IPS-NIHi11 (cell line): ENCODE results near the gene ACSF3.
"Not testable (repeated sequence)": the region's sequence is repeated elsewhere in the genome, so short reads cannot be mapped to it uniquely, and the experiment has no call there.

Experiments
- DNase-seq: peaks from one replicate; pipeline ENCODE4 v3.0.0; 2012; ENCODE audit warnings: mixed read lengths, low spot score

The ACSF3 gene

DNA sequence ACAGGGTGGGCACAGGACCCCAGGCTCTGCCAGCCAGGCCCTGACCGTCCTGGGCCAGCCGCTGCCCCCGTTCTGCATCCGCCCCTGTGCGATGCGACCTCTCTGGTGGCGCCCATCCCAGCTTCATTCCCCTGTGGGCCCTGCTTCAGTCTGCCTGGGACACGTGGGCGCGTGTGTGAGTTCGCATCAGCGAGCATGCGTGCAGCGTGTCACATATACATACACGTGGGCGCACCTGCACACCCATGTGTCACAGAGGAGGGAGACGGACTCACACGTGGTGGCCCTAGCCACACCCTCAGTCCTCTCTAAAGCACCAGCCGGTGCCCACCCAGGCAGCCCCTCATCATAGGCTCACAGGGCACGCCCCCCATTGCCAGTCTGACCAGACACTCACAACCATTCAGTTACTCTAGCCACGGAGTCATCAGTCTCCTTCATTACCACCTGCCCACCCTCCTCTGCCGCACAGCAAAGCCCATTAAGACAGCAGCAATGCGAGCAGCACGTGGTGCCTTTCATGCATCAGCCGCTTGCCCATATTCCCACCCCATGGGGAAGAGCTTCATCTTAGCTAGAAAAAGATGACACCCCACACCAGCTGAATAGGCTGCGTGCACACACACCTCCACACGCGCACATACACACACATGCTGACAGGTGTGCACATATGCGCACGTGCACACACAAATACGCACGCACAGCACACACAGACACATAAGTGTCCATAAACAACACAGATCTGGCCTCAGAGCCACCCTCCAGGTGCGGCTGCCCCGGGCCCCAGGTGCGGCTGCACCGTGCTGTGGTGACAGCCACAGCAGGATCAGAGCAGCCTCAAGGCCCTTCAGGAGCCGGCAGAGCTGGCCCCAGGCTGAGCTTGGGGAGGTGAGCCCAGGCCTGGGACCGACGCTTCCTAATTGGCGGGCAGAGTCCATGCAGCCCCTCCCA is 68.4 kb downstream of the ACSF3 start:
- DNase-seq = no peak

DNA sequence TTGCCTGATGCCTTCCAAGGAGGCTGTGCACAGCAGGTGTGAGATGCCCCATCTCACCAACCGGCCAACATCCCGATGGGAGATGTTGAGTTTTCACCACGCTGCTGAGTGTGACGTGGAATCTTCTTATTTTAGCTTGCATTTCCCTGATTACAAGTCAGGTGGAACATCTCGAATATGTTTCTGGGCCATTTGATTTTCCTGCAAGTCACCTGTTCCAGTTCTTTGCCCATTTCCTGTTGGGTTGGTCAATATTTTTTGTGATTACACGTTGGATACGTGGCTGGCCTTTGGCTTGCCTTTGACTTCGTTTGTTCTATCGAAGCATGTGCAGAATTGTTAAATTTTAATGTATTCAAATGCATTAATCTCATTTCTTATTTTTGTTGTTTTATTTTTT is 69.6 kb downstream of the ACSF3 start:
- DNase-seq = no peak

DNA sequence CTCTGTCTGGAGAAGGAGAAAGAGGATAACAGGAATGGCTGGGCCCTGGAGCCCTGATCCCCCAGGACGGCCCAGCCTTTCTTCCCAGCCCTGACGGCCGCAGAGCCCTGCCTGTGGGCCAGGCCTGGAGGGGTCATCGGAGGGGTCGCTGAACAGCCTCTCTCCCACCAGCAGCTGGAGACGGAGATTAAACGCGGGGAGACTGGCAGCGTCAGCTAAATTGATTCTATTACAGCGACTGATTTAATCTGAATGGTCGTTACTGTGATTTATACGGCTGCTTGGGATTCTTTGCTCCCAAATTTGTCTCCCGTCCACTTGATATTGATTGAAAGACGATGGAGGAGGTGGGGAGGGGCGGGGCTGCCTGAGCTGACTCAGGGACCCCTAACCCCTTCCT is 70.8 kb downstream of the ACSF3 start:
- DNase-seq = no peak

DNA sequence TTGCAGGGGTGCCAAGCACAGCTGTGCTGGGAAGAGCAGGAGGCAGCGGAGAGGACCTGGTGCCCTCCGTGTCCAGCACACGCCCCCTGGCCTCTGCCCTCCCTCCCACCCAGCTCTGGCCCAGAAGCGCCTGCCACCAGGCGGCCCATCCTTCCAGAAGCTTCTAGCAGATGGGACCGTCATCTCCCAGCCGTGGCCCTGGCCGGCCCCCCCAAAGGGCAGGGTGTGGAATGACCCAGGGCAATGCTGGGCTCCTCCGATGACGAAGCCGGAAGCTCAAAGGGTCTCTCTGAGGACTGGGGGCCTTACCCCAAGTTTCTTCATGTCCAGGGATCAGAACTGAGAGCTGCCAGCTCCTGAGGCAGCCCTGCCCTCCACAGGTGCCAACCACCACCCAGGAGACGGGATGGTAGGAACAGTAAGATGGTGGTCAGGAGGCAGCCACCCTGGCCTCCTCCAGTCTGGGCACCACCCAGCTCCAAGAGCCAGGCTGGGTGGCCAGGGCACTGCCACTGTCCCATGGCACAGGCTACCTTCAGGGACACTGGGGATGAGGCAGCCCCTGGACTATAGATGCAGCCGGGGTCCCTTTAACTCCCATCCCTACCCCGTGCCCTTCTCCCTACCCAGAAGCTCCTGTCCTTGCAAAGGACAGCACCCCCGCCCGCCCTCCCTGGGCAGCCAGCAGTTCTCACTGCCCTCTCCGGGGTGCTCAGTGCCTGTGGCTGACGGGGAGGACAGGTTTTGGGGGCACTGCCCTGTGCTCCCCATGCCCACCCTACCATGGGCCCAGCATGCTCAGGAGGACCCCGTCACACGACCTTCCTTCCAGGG is 71.4 kb downstream of the ACSF3 start:
- DNase-seq = no peak

DNA sequence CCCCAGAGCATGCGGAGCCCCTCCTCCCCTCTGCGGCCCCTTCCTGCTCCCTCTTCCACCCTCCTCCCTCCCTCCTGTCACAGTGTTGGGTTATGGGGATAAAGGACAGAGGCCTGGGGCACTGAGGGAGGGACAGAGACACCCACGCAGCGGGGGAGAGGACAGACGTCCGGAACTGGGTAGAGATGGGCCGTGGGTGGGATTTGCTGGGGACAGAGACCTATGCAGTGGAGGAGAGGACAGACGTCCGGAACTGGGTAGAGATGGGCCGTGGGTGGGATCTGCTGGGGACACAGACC is 72.0 kb downstream of the ACSF3 start:
- DNase-seq = not testable (repeated sequence)

DNA sequence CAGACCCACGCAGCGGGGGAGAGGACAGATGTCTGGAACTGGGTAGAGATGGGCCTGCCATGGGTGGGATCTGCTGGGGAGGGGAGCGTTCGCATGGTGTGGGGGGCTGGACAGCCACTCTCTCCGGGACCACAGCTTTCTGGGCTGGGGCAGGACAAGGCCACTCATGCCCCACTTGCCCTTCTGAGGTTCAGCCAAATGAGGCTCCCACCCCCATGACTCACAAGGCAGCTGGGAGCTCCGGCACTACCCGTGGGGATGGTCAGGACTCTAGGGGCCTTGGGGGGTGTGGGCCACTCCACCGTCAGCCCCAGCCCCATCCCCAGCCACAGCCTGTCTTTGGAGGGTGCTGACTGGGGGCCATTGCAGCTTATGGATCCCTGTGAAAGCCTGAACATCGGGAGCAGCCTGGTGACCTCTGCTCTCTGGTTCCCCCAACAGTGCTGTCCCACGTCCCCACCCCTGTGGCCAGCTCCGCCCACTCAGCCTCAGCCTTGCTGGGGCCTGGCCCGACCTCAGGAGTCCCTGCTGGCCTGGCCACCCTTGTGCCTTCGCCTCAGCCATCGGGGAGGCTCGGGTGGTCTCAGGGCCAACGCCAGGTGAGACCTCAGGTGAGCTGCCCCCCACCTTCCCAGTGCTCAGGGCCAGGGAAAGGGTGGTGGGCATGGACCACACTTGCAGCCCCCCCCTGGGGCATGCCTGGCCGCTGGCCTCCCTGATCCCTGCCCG is 73.2 kb downstream of the ACSF3 start:
- no peak for DNase-seq

DNA sequence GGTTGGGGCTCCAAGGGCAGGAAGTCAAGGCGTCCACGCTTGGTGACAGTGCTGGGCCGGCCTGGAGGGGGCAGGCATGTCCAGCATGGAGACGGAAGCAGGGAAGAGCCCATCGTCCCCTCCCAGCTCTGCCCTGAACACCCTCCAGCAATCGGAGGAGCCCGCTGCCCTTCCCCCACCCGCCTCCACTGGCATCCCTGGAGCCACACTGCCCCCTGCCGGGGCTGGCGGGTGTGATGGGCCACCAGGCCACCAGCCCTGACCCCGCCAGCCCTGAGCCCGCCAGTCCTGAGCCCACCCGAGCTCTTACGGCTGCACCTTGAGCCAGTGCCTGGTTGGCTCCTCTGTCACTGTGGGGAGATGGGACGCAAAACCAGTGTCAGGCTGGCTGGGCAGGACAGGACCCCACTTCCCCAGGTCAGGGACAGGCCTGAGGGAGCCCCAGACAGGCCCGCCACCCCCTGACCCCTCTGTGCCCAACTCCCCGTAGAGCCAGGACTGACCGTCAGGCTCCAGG is 73.8 kb downstream of the ACSF3 start:
- peak; percentile 92 for DNase-seq

DNA sequence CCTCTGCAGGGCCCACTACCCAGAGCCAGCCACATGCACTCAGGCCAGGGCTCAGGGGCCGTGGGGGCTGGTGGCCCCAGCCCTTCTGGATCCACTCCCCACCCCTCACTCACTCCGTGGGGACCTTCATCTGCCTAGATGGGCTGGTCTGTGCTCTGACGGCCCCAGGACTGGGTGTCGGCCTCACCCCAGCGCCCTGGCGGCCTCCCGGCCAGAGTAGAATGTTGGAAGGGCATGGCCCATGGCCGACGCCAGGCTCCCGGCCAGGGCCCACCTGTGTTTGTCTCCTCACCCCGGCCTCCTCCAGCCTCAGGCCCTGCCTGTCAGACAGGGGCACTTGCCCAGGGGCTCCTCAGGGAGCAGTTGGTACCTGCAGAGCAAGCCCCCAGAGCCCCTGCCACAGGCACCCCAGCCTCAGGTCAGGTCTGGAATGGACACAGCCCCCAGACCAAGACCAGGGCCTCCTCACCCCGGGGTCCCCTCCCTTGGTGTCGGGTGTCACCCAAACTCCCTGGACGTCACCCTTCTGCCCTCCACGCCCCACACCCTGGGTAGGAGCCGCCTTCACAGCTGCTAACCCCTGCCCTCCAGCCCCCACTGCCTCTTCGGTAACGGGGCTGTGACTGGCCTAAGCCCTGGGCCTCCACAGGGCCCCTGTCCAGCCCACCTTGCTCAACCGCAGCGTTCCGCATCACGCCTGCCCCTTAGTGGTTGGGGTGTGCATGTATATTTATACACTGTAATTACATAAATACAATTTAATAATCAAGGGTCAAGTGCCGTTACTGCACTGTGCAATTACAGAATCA is 74.9 kb downstream of the ACSF3 start:
- DNase-seq = no peak

DNA sequence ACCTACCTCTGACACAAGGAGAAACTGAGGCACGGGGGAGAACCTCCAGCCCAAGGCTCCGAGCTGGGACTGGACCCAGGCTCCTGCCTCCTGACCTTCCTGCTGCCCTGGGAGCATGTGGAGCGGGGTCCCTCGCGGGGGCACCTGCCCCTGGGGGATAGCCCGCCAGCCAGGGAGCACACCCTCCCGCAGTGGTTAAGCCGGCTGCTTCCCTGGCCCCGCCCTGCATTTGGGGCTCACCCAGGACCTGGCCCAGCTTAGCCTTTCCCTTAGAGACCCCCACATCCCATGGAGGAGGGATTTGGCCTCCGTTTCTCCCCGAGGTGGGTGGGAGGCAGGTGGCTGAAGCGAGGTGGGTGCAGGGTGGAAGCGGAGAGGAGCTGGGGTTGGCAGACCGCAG is 76.1 kb downstream of the ACSF3 start:
- DNase-seq = no peak

DNA sequence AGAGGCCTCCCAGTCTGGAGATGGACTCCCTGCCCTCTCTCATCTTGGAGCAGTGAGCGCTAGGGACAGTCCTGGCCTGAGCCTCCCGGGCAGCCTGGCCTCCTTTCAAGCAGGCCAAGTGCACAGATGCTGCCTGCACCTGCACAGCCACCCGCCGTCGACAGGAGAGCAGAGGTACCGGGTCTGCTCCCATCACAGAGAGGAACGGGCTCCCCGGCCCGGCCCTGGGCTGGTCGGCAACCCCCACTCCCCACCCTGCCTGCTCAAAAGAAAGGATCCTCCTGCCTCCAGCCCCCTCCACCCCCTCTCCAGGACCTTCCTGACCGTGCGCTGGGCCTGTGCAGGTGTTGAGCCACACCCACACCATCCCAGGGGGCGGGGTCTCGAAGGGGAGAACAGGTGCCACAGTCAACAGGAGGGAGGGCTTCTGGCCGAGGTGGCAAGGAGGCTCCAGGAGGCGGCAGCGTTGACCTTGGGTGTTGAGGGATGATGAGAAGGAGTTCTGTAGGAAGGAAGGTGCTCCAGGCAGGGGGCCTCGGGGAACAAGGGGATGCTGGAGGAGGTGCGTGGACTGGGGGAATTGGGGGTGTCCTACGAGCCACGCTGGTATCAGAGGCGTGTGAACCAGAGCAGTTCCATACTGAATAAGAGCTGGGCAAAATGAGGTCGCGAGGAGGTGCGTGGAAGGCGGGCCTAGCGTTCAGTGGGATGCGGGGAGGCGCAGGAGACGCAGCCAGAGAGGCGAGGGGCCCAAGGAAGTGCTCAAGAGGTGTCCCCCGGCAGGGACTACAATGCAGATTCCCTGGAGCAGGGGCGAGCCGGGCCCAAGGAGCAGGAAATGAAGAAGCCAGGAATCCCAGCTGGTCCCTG is 76.9 kb downstream of the ACSF3 start:
- no peak for DNase-seq

DNA sequence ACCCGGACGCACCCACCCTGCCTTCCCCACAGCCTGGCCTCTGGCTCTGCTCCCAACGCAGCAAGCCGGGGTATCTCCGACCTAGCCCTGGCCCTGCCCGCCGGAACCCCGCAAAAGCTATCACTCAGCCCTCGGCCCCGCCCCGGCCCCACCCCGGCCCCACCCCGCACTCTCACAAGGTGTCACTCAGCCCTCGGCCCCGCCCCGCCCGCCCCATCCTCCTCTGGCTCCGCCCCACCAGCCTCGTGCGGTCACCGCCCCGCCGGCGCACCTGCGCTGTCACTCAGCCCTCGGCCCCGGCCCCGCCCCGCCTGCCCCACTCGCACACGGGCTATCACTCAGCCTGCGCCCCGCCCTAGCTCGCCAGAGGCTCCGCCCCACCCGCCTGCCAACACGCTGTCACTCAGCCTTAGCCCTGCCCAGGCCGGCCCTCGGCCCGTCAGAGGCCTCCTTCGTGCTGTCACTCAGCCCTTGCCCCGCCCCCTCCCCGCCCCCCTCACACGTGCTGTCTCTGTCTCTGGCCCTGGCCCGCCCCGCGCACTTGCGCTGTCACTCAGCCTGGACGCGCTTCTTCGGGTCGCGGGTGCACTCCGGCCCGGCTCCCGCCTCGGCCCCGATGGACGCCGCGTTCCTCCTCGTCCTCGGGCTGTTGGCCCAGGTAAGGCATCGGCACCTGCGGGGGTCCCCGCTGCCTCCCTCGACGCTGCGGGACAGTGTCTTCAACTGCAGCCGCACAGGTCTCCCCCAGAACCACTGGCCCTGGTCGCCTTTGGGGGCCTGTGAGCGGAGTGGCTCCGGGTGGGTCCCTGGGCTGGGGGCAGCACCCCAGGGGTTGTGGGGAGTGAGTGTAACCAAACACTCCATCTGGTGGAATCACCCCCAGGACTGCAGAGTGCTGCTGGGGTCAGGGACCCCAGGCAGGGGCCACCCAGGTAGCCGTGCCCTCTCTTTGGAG is 77.8 kb downstream of the ACSF3 start, which contains the start of gene CDH15:
Gene CDH15, plus strand, starts transcription at position 533 of the 955 bp plus-strand sequence. Its CDS starts 84 bp downstream, at position 617.
- DNase-seq = peak; percentile 97

DNA sequence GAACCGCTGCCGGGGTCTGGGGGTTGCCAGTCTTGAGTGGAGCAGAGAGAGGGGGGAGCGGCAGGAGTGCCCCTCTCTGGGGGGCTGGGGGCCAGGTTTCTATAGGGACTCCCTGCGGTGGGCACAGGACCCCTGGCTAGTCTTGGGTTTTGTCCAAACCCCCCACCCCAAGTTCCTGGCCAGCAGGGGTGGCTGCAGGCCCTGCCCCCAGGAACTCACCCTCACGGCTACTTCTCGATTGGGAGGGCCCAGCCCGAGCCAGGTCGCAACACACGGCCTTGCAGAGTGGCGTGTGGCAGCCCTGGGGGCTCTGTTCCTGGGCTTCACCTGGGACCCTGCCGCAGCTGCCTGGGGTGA is 78.5 kb downstream of the ACSF3 start:
- no peak for DNase-seq

DNA sequence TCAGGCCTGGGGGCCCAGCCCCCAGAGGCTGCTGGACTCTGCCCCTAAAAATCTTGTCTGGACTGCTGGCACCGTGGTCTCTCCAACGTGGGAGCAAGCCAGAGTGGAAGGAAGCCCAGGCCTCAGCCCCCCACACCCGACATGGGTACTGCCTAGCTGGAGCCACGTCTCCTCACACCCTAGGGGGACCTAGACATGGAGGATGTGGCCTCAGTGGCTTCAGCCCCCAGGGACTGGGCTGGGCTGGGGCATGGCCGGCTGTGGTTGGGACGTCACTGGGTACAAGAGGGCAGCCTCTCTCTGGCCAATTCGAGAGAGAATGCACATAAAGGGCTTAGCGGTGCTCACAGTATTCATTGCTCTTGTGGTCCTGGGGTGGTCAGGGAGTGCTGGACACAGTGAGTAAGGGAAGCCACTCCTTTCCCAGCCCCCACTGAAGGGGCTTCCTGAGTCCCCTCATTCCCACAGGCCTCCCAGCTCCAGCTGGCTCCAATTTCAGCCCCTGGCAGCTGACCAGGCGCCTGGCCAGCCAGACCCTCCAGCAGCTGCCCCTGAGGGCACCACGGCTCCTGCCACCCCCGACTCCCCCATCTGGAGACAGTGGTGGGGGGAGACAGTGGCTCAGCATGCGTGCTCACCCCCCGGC is 79.0 kb downstream of the ACSF3 start:
- DNase-seq = no peak

DNA sequence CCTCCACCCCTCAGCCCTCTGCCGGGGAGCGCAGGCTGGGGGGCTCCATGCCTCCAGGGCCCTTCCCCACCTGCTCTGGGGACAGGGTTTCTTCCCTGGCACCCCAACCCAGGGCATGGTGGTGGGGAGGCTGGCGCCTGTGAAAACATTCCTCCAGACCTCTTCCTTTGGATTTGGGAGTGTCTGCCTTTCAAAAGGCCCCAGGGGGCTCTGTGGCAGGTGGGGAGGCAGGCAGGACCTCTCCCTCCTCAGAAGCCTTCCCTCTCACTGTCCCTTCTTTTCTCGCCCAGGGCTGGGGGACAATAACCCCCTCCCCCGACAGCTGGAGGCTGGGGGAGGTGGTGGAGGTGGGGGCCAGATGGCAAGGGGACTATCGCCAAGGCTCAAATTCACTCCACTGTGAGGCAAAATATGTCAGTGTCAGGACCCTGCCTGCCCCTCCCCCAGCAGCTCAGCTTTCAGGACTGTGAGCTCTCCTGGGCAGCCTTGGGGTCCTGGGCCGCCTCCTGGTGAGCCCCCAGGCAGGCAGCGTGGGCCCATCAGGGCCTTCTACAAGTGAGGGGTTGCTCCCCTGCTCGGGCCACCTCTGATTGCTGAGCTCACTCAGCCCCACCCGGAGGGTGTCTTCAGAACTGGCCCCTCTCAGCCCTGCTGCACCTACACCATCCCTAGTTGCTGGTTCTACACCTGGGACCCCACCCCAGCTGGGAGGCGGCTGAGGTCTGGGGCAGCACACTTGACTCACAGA is 79.7 kb downstream of the ACSF3 start:
- no peak for DNase-seq

DNA sequence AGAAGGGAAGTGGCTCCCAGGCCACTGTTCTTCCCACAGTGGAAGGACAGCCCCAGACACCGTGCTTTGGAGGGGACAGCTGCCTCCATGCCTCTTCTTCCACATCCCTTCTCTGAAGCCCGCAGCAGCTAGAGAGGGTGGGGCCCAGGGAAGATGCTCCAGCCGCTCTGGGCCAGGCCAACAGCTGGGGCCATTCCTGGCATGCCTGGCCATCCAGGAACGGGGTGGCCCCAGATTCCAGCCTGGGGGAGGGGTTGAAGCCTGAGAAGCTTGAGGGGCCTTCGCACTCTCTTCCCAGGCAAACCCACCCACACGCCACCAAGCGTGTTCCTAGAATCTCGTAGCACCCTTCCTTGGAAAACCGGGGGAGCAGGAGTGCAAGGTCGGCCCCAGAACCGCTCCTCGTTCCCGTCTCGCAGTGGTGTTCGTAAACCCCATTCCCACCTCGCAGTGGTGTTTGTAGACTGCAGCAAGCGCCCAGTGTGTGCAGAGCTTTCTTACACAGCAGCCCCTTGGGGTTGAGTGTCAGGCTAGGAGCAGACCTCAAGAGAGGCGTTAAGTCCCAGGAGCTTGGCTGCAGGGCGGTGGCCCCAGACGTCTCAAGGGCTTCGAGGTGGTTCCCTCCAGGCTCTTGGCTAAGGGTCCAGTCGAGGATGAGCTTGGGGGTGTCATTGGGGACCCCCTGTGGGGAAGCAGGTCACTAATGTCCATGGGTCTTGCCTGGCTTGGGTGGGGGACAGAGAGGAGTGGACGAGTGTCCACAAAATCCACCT is 80.6 kb downstream of the ACSF3 start:
- no peak for DNase-seq

DNA sequence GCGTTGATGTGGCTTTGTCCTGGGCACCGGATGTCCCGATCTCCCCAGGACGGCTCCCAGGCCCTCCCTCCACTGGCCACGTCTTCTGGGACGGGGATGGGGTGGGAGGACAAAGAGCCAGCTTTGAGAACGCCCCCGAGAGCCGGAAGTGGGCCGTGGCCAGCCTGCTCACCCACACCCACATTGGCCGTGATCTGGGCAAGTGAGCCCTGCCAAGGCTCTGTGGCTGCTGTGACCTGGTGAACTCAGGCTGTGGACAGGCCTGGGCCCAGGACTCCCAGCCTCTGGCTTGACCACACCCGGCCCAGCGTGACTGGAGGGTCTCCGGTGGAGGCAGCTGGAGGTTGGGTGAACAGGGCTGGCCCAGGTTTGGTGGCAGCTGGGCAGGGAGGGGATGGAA is 81.2 kb downstream of the ACSF3 start:
- no peak for DNase-seq
